WTC11 (cell line): ENCODE measurements around the gene ITPR3. TPM values are rescaled to one million over a fixed set of nuclear protein-coding genes. Genes with fewer than 3 reads are reported as not detected.

Source experiments
- ATAC-seq: fragments of 200-7000 bp; cut with Tn5 transposase; 2 replicates; pipeline ENCODE4 v1.10.0; 2021; ENCODE audit warnings: mild to moderate bottlenecking, moderate library complexity
- CTCF ChIA-PET: fragments of 300-600 bp; sonication (Branson Sonifier 250); formaldehyde crosslinking; loops from one replicate; lab custom pipeline; 2021; ENCODE audit warnings: antibody characterized with exemption; lab: Charles Lee
- POLR2A ChIA-PET: fragments of 350-600 bp; sonication (Branson Sonifier 250); formaldehyde crosslinking; loops from one replicate; lab custom pipeline; 2021; ENCODE audit warnings: antibody characterized with exemption; lab: Charles Lee
- DNase-seq: peaks from one replicate; pipeline ENCODE4 v3.0.0; 2021; ENCODE audit warnings: low spot score
- H3K27ac Mint-ChIP-seq: 2 replicates; pipeline ENCODE4 v1.8.0; 2021; ENCODE audit warnings: mixed read lengths
- H3K27me3 Mint-ChIP-seq: 2 replicates; pipeline ENCODE4 v1.8.0; 2021; ENCODE audit warnings: low read depth, mild to moderate bottlenecking, moderate library complexity, mixed read lengths
- H3K36me3 Mint-ChIP-seq: 2 replicates; pipeline ENCODE4 v1.8.0; 2021; ENCODE audit warnings: mixed read lengths
- H3K4me1 Mint-ChIP-seq: 2 replicates; pipeline ENCODE4 v1.8.0; 2022; ENCODE audit warnings: mixed read lengths
- H3K4me3 Mint-ChIP-seq: 2 replicates; pipeline ENCODE4 v1.8.0; 2021; ENCODE audit warnings: mild to moderate bottlenecking, moderate library complexity, mixed read lengths
- H3K9me3 Mint-ChIP-seq: 2 replicates; pipeline ENCODE4 v1.8.0; 2021; ENCODE audit warnings: mixed read lengths
- HMGXB4 ChIP-seq: sonication (generic); formaldehyde crosslinking; IDR thresholded peaks from 2 replicates; pipeline ENCODE4 v1.8.1; 2023; ENCODE audit warnings: mild to moderate bottlenecking, moderate library complexity, missing genetic modification reagents
- RORB ChIP-seq: fragments of 250-450 bp; sonication (Bioruptor Pico); IDR thresholded peaks from 2 replicates; pipeline ENCODE4 v1.9.0; 2021; ENCODE audit warnings: mild to moderate bottlenecking
- TEAD1 ChIP-seq: sonication (generic); formaldehyde crosslinking; IDR thresholded peaks from 2 replicates; pipeline ENCODE4 v1.8.0; 2022; ENCODE audit warnings: mild to moderate bottlenecking, missing genetic modification reagents
- ZNF263 ChIP-seq: sonication (generic); formaldehyde crosslinking; IDR thresholded peaks from 2 replicates; pipeline ENCODE4 v1.8.1; 2022; ENCODE audit warnings: low read depth, mild to moderate bottlenecking, moderate library complexity, missing genetic modification reagents
- ZNF532 ChIP-seq: fragments of 250-450 bp; sonication (Bioruptor Pico); IDR thresholded peaks from 2 replicates; pipeline ENCODE4 v1.9.0; 2021; ENCODE audit warnings: mild to moderate bottlenecking, borderline replicate concordance
- ZSCAN18 ChIP-seq: fragments of 250-450 bp; sonication (Bioruptor Pico); IDR thresholded peaks from 2 replicates; pipeline ENCODE4 v2.1.2; 2022; ENCODE audit warnings: mild to moderate bottlenecking, moderate library complexity
- total RNA-seq: library from RNA; stranded (reverse); gene quantifications from 3 replicates; pipeline ENCODE4 v1.2.3, GENCODE V29; 2021
- TF ChIP-seq, protein P1 (sequence below): sonication (generic); formaldehyde crosslinking; IDR thresholded peaks from 2 replicates; pipeline ENCODE4 v1.8.1; 2023; ENCODE audit warnings: mild to moderate bottlenecking, missing genetic modification reagents, moderate library complexity
- TF ChIP-seq, protein P2 (sequence below): fragments of 200-600 bp; IDR thresholded peaks from 2 replicates; pipeline ENCODE4 v1.8.0; 2022; ENCODE audit warnings: antibody characterized with exemption
- TF ChIP-seq, protein P3 (sequence below): sonication (generic); formaldehyde crosslinking; IDR thresholded peaks from 2 replicates; pipeline ENCODE4 v1.8.1; 2023; ENCODE audit warnings: mild to moderate bottlenecking, missing genetic modification reagents, moderate library complexity
- TF ChIP-seq, protein P4 (sequence below): sonication (generic); formaldehyde crosslinking; IDR thresholded peaks from 2 replicates; pipeline ENCODE4 v1.8.0; 2022; ENCODE audit warnings: mild to moderate bottlenecking, missing genetic modification reagents
- TF ChIP-seq, protein P5 (sequence below): sonication (generic); formaldehyde crosslinking; IDR thresholded peaks from 2 replicates; pipeline ENCODE4 v1.8.0; 2022; ENCODE audit warnings: mild to moderate bottlenecking, missing genetic modification reagents

Gene ITPR3
- total RNA-seq, 1 experiment from 2014 or later = 47.3 TPM

- Mint-ChIP-seq H3K36me3 (no peaks in the 10 kb centered on the region), H3K4me3 (no peak overlapping the region), H3K27ac (no peak overlapping the region), H3K27me3 (no peaks in the 10 kb centered on the region), H3K4me1 (peaks cover 13% of the 10 kb centered on the region), H3K9me3 (no peaks in the 10 kb centered on the region)
- CTCF ChIA-PET = interaction anchor here (0.9 to 4.8 kb wide), 12 partner anchors 15 to 308 kb away, joined by 3 to 29 read pairs (median 4); no protein-coding TSS in a partner anchor
- POLR2A ChIA-PET = interaction anchor here (0.6 kb wide), 1 partner anchor 154 kb away, joined by 6 read pairs; no protein-coding TSS in a partner anchor
- peak; percentile 71 for ATAC-seq
- TF ChIP-seq ZNF263 (CRISPR knock-in tag) (no peak), HMGXB4 (CRISPR knock-in tag) (peak; percentile 22; the same call in 1 of the 2 replicates), ZSCAN18 (CRISPR knock-in tag) (no peak), TEAD1 (CRISPR knock-in tag) (no peak), ZNF532 (CRISPR knock-in tag) (0 out of 2 replicates have a peak, but pooled peaks have one; percentile 21), RORB (CRISPR knock-in tag) (no peak)
- TF ChIP-seq, protein P1, sequence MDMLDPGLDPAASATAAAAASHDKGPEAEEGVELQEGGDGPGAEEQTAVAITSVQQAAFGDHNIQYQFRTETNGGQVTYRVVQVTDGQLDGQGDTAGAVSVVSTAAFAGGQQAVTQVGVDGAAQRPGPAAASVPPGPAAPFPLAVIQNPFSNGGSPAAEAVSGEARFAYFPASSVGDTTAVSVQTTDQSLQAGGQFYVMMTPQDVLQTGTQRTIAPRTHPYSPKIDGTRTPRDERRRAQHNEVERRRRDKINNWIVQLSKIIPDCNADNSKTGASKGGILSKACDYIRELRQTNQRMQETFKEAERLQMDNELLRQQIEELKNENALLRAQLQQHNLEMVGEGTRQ (CRISPR knock-in tag) = peak; percentile 65
- TF ChIP-seq, protein P2, sequence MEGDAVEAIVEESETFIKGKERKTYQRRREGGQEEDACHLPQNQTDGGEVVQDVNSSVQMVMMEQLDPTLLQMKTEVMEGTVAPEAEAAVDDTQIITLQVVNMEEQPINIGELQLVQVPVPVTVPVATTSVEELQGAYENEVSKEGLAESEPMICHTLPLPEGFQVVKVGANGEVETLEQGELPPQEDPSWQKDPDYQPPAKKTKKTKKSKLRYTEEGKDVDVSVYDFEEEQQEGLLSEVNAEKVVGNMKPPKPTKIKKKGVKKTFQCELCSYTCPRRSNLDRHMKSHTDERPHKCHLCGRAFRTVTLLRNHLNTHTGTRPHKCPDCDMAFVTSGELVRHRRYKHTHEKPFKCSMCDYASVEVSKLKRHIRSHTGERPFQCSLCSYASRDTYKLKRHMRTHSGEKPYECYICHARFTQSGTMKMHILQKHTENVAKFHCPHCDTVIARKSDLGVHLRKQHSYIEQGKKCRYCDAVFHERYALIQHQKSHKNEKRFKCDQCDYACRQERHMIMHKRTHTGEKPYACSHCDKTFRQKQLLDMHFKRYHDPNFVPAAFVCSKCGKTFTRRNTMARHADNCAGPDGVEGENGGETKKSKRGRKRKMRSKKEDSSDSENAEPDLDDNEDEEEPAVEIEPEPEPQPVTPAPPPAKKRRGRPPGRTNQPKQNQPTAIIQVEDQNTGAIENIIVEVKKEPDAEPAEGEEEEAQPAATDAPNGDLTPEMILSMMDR = peak; percentile 97
- TF ChIP-seq, protein P3, sequence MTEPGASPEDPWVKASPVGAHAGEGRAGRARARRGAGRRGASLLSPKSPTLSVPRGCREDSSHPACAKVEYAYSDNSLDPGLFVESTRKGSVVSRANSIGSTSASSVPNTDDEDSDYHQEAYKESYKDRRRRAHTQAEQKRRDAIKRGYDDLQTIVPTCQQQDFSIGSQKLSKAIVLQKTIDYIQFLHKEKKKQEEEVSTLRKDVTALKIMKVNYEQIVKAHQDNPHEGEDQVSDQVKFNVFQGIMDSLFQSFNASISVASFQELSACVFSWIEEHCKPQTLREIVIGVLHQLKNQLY (CRISPR knock-in tag) = no peak
- TF ChIP-seq, protein P4, sequence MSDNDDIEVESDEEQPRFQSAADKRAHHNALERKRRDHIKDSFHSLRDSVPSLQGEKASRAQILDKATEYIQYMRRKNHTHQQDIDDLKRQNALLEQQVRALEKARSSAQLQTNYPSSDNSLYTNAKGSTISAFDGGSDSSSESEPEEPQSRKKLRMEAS (CRISPR knock-in tag) = peak; percentile 39; the same call in 1 of the 2 replicates
- TF ChIP-seq, protein P5, sequence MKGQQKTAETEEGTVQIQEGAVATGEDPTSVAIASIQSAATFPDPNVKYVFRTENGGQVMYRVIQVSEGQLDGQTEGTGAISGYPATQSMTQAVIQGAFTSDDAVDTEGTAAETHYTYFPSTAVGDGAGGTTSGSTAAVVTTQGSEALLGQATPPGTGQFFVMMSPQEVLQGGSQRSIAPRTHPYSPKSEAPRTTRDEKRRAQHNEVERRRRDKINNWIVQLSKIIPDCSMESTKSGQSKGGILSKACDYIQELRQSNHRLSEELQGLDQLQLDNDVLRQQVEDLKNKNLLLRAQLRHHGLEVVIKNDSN = peak; percentile 63
- DNase-seq = peak; percentile 92
These were observed 35.6 kb upstream of the ITPR3 start for GRCh38 chr6:33585403-33586107.
